Spinal cord (tissue), 10 donors: ENCODE results near the gene PLBD1. TPM values are rescaled to one million over a fixed set of nuclear protein-coding genes. Genes with fewer than 3 reads are reported as not detected.

Experiments used
- DNase-seq, 6 donors: peaks; one replicate each; pipeline versions ENCODE4 v3.0.0 to v3.0.0-alpha.2; 2013 to 2015; ENCODE audit warnings: low spot score in 6 of 6, low read depth in 4 of 6
- H3K27ac ChIP-seq: one replicate; pipeline ENCODE4 v1.5.1; 2013; ENCODE audit warnings: low read depth, low read length, control low read depth
- H3K27me3 ChIP-seq: one replicate; pipeline ENCODE4 v1.6.1; 2013; ENCODE audit warnings: low read length; ENCODE audit not compliant: control insufficient read depth, insufficient read depth
- H3K36me3 ChIP-seq: one replicate; pipeline ENCODE4 v1.6.1; 2013; ENCODE audit warnings: low read length; ENCODE audit not compliant: control insufficient read depth, insufficient read depth
- H3K4me1 ChIP-seq: one replicate; pipeline ENCODE4 v1.6.1; 2013; ENCODE audit warnings: low read length; ENCODE audit not compliant: control insufficient read depth, insufficient read depth
- H3K4me3 ChIP-seq: one replicate; pipeline ENCODE4 v1.5.1; 2013; ENCODE audit warnings: low read depth, low read length, control low read depth
- H3K9me3 ChIP-seq: one replicate; pipeline ENCODE4 v1.6.1; 2013; ENCODE audit warnings: low read length; ENCODE audit not compliant: control insufficient read depth, insufficient read depth
- WGBS: methylation state at CpG from one replicate; pipeline ENCODE4 v1.1.5; 2013; ENCODE audit warnings: missing lambda C conversion rate; ENCODE audit not compliant: insufficient coverage; 5-methylcytosine and 5-hydroxymethylcytosine counted together
- polyA plus RNA-seq, 2 donors: library from polyadenylated mRNA; unstranded; fragments of 120-200 nt; gene quantifications; one replicate each; pipeline ENCODE4 v1.2.1, GENCODE V29; 2013; ENCODE audit not compliant: insufficient read length in 2 of 2
- total RNA-seq, 2 donors: library from RNA; depleted of rRNA in 1 of 2; stranded (reverse); fragments of 120-200 nt in 1 of 2; fragments of >200 nt in 1 of 2; gene quantifications; one replicate each; pipeline versions ENCODE4 v1.2.3 to v1.2.4, GENCODE V29; 2013 to 2014
- donor health status: healthy.

The PLBD1 gene
- total and polyA plus RNA-seq, 4 donors, result 4.1 to 50.7 (median 17.9) TPM

DNA sequence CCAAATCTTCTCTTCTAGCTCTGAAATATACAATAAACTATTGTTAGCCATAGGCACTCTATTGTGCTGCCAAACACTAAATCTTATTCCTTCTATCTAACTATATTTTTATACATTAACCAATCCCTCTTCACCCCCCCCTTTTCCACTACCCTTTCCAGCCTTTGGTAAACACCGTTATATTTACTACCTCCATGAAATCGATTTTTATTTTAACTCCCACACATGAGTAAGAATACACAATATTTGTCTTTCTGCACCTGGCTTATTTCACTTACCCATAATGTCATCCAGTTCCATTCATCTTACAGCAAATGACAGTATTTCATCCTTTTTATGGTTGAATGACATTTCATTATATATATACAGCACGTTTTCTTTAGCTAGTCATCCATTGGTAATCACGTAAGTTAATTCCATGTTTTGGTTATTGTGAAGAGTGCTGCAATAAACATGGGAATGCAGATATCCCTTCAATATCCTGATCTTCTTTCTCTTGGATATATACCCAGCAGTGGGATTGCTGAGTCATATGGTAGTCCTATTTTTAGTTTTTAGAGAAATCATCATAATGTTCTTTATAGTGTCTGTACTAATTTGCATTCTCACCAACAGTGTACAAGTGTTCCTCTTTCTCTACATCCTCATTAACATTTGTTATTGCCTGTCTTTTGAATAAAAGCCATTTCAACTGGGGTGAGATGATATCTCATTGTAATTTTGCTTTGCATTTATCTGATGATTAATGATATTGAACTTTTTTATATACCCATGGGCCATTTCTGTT, 34.2 kb upstream of the PLBD1 start:
- peaks cover 10% of the 10 kb centered on the region for H3K9me3 ChIP-seq
- no peak overlapping the region for H3K4me3 ChIP-seq
- no peaks in the 10 kb centered on the region for H3K4me1 ChIP-seq
- H3K36me3 ChIP-seq, result no peaks in the 10 kb centered on the region
- WGBS, result 88% methylated on average over 2 of the region's 4 CpGs
- no peak overlapping the region for H3K27ac ChIP-seq
- DNase-seq, result no peak
- no peaks in the 10 kb centered on the region for H3K27me3 ChIP-seq

DNA sequence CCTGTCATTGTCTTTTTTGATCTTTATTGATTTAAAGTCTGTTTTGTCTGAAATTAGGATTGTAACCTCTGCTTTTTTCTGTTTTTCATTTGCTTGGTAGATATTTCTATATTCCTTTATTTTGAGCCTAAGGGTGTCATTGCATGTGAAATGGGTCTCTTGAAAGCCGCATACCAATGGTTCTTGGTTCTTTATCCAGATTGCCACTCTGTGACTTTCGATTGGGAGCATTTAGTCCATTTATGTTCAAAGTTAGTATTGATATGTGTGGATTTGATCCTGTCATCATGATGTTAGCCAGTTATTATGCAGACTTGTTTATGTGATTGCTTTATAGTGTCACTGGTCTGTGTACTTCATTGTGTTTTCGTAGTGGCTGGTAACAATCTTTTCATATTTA, 29.8 kb upstream of the PLBD1 start:
- H3K9me3 ChIP-seq, result no peaks in the 10 kb centered on the region
- WGBS, result 86% methylated on average over 3 of the region's 3 CpGs
- no peaks in the 10 kb centered on the region for H3K4me1 ChIP-seq
- H3K36me3 ChIP-seq, result no peaks in the 10 kb centered on the region
- no peak overlapping the region for H3K27ac ChIP-seq
- H3K4me3 ChIP-seq, result no peak overlapping the region
- H3K27me3 ChIP-seq, result no peaks in the 10 kb centered on the region
- DNase-seq, result no peak

DNA sequence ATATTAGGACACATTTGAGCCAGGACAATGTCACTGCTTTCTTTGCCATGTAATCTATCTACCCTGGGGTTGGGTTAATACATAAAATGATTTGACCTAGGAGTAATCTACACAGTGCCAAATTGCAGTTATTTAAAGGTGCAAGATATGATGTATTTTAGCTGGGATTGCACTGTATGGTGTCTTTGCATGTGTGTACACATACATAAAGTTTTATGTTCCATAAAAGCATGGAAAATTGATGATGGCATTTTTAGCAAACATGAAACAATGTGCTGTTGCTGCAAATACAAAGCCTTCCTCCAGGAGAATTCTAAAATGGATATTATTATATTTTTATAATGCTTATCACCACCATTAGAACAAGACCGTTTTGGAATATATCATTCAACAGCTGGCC, 24.0 kb upstream of the PLBD1 start:
- Histone ChIP-seq H3K27me3 (no peaks in the 10 kb centered on the region), H3K4me1 (no peaks in the 10 kb centered on the region), H3K9me3 (no peaks in the 10 kb centered on the region), H3K27ac (no peak overlapping the region), H3K4me3 (no peak overlapping the region), H3K36me3 (no peaks in the 10 kb centered on the region)
- peak in 1 of 6 donors; percentile 50 for DNase-seq
- no CpG with 5 or more reads among the region's 1 CpG for whole genome bisulfite sequencing

- H3K4me1 ChIP-seq, result no peaks in the 10 kb centered on the region
- no peak overlapping the region for H3K27ac ChIP-seq
- H3K4me3 ChIP-seq, result no peak overlapping the region
- no peaks in the 10 kb centered on the region for H3K9me3 ChIP-seq
- no peaks in the 10 kb centered on the region for H3K27me3 ChIP-seq
- 91% methylated on average over 17 of the region's 18 CpGs for WGBS
- no peaks in the 10 kb centered on the region for H3K36me3 ChIP-seq
- DNase-seq, result no peak
Observed at GRCh38 chr12:14589169-14590004, 21.7 kb upstream of the PLBD1 start.

- Histone ChIP-seq H3K9me3 (no peaks in the 10 kb centered on the region), H3K4me3 (no peak overlapping the region), H3K27ac (no peak overlapping the region), H3K4me1 (no peaks in the 10 kb centered on the region), H3K27me3 (no peaks in the 10 kb centered on the region), H3K36me3 (no peaks in the 10 kb centered on the region)
- 67% methylated on average over 2 of the region's 3 CpGs for WGBS
- DNase-seq, result no peak
Observed at GRCh38 chr12:14588571-14588970, 20.9 kb upstream of the PLBD1 start.

DNA sequence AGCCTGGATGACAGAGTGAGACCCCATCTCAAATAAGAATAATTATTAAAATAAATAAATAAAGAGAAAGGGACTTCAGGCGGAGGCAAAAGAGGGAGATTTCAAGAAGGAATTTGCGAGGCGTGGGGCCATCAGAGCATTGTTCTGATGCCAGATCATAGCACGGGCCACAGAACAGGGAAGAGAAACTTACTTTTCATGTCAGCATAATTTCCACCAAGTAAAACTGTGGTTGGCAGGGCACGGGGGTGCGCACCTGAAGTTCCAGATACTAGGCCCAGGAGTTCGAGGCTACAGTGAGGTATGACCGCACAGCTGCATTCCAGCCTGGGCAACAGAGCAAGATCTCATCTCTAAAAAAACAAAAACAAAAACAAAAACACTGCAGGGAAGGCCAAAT, 11.0 kb upstream of the PLBD1 start:
- 89% methylated on average over 8 of the region's 8 CpGs for WGBS
- H3K27ac ChIP-seq, result no peak overlapping the region
- DNase-seq, result no peak
- no peaks in the 10 kb centered on the region for H3K4me1 ChIP-seq
- no peaks in the 10 kb centered on the region for H3K36me3 ChIP-seq
- H3K27me3 ChIP-seq, result no peaks in the 10 kb centered on the region
- H3K4me3 ChIP-seq, result no peak overlapping the region
- H3K9me3 ChIP-seq, result no peaks in the 10 kb centered on the region

- Histone ChIP-seq H3K4me3 (no peak overlapping the region), H3K9me3 (no peaks in the 10 kb centered on the region), H3K27me3 (no peaks in the 10 kb centered on the region), H3K27ac (no peak overlapping the region), H3K36me3 (no peaks in the 10 kb centered on the region), H3K4me1 (no peaks in the 10 kb centered on the region)
- WGBS, result no CpG with 5 or more reads among the region's 1 CpG
- DNase-seq, result no peak
Observed at GRCh38 chr12:14577344-14577743, 9.7 kb upstream of the PLBD1 start.

DNA sequence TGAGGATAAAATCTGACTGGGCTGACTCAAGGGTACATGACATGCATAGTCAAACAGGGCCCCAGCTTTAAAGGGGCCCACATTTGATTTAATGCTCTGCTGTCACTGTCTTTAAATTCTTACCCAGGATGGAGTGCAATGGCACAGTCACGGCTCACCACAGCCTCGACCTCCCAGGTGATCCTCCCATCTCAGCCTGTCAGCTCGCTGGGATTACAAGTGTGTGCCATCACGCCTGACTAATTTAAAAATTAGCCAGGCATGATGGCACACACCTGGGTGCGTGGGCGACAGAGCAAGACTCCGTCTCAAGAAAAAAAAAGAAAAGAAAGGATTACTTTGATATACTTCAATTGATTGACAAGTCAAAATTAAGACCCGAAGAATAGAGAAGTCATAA, 9.2 kb upstream of the PLBD1 start:
- WGBS, result 89% methylated on average over 4 of the region's 8 CpGs
- H3K9me3 ChIP-seq, result no peaks in the 10 kb centered on the region
- H3K36me3 ChIP-seq, result no peaks in the 10 kb centered on the region
- no peak overlapping the region for H3K27ac ChIP-seq
- H3K4me3 ChIP-seq, result no peak overlapping the region
- H3K4me1 ChIP-seq, result no peaks in the 10 kb centered on the region
- DNase-seq, result no peak
- H3K27me3 ChIP-seq, result no peaks in the 10 kb centered on the region

GRCh38 chr12:14575585-14575984, 7.9 kb upstream of the PLBD1 start:
- no peaks in the 10 kb centered on the region for H3K9me3 ChIP-seq
- WGBS, result no CpG with 5 or more reads among the region's 1 CpG
- no peak for DNase-seq
- no peaks in the 10 kb centered on the region for H3K27me3 ChIP-seq
- no peaks in the 10 kb centered on the region for H3K36me3 ChIP-seq
- H3K27ac ChIP-seq, result no peak overlapping the region
- H3K4me1 ChIP-seq, result no peaks in the 10 kb centered on the region
- H3K4me3 ChIP-seq, result no peak overlapping the region

- H3K4me3 ChIP-seq, result no peak overlapping the region
- H3K9me3 ChIP-seq, result no peaks in the 10 kb centered on the region
- H3K27me3 ChIP-seq, result peaks cover under 1% of the 10 kb centered on the region
- H3K4me1 ChIP-seq, result peaks cover under 1% of the 10 kb centered on the region
- H3K36me3 ChIP-seq, result no peaks in the 10 kb centered on the region
- H3K27ac ChIP-seq, result no peak overlapping the region
- DNase-seq, result peak in 2 of 6 donors; percentile 11 to 17
- 78% methylated on average over 5 of the region's 5 CpGs for WGBS
Observed at GRCh38 chr12:14573118-14573517, 5.4 kb upstream of the PLBD1 start.
